Measurements from ENCODE around the gene CCZ1. TPM values are rescaled to one million over a fixed set of nuclear protein-coding genes. Genes with fewer than 3 reads are reported as not detected.
"Not testable (repeated sequence)": the region's sequence is repeated elsewhere in the genome, so short reads cannot be mapped to it uniquely, and the experiment has no call there.

CCZ1 gene
- total RNA-seq, 1 experiment from 2014 or later: 56.2 TPM

- ATAC-seq: peak; percentile 49; the same call in 1 of the 2 replicates
Measured at GRCh38 chr7:5888021-5888420, 10.5 kb upstream of the CCZ1 start.

GRCh38 chr7:5890244-5890643 is 8.3 kb upstream of the CCZ1 start:
- H3K9me3 ChIP-seq (ENCODE audit: low read length); H3K4me1 ChIP-seq (ENCODE audit: insufficient read depth, low read length); intact Hi-C loops (cut with micrococcal nuclease); H4K20me1 ChIP-seq (ENCODE audit: low read length); H3K4me3 ChIP-seq (ENCODE audit: low read length); CTCF ChIA-PET; H3K79me2 ChIP-seq (ENCODE audit: low read length); ATAC-seq; POLR2A ChIA-PET (ENCODE audit: unreplicated experiment); H3K27ac ChIP-seq (ENCODE audit: low read length); H3K4me2 ChIP-seq (ENCODE audit: low read length); BruUV-seq (replicated peaks); H3K9ac ChIP-seq (ENCODE audit: low read length); H2AFZ ChIP-seq (ENCODE audit: low read length); H3K27me3 ChIP-seq (ENCODE audit: low read length); H3F3A ChIP-seq (ENCODE audit: low read length, unreplicated experiment); H3K9me2 ChIP-seq (replicated peaks; ENCODE audit: low read length); H3K36me3 ChIP-seq (ENCODE audit: low read depth, low read length); DNase-seq: not testable (repeated sequence)

More at GRCh38 chr7:5888021-5888420, 10.5 kb upstream of the CCZ1 start:
- H3K27ac ChIP-seq (ENCODE audit: low read length); H3K9me2 ChIP-seq (replicated peaks; ENCODE audit: low read length); H3K4me3 ChIP-seq (ENCODE audit: low read length); H3K79me2 ChIP-seq (ENCODE audit: low read length); H3K4me2 ChIP-seq (ENCODE audit: low read length); H3K4me1 ChIP-seq (ENCODE audit: insufficient read depth, low read length); H3K36me3 ChIP-seq (ENCODE audit: low read depth, low read length); intact Hi-C loops (cut with micrococcal nuclease); DNase-seq; H3F3A ChIP-seq (ENCODE audit: low read length, unreplicated experiment); H3K27me3 ChIP-seq (ENCODE audit: low read length); BruUV-seq (replicated peaks); H3K9me3 ChIP-seq (ENCODE audit: low read length); POLR2A ChIA-PET (ENCODE audit: unreplicated experiment); H4K20me1 ChIP-seq (ENCODE audit: low read length); H3K9ac ChIP-seq (ENCODE audit: low read length); H2AFZ ChIP-seq (ENCODE audit: low read length); CTCF ChIA-PET: not testable (repeated sequence)

DNA sequence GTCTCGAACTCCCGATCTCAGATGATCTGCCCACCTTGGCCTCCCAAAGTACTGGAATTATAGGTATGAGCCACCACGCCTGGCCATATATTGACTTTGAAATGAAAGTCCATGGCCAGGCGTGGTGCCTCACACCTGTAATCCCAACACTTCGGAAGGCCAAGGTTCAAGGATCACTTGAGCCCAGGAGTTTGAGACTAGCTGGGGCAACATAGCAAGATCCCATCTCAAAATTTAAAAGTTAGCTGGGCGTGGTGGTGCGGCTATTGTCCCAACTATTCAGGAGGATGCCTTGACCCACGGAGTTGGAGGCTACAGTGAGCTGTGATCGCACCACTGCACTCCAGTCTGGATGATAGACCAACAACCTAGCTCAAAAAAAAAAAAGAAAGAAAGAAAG is 6.0 kb upstream of the CCZ1 start:
- CTCF ChIA-PET: interaction anchor here (0.6 kb wide), 1 partner anchor 457 kb away, joined by 4 read pairs; no protein-coding TSS in a partner anchor
- Histone ChIP-seq H3K79me2 (ENCODE audit: low read length) (no peaks in the 10 kb centered on the region), H3K27me3 (ENCODE audit: low read length) (no peaks in the 10 kb centered on the region), H3K36me3 (ENCODE audit: low read depth, low read length) (no peaks in the 10 kb centered on the region), H3K9me2 (replicated peaks; ENCODE audit: low read length) (no peaks in the 10 kb centered on the region), H3K9ac (ENCODE audit: low read length) (no peak overlapping the region), H4K20me1 (ENCODE audit: low read length) (no peaks in the 10 kb centered on the region), H3K4me1 (ENCODE audit: insufficient read depth, low read length) (no peaks in the 10 kb centered on the region), H3F3A (ENCODE audit: low read length, unreplicated experiment) (no peaks in the 10 kb centered on the region), H3K4me3 (ENCODE audit: low read length) (no peak overlapping the region), H2AFZ (ENCODE audit: low read length) (no peak overlapping the region), H3K4me2 (ENCODE audit: low read length) (no peak overlapping the region), H3K27ac (ENCODE audit: low read length) (no peak overlapping the region), H3K9me3 (ENCODE audit: low read length) (no peaks in the 10 kb centered on the region)
- TF ChIP-seq EZH2 (IDR thresholded peaks at IDR 0.05; ENCODE audit: low read length, unreplicated experiment) (no peak), EZH2phosphoT487 (IDR thresholded peaks at IDR 0.05; ENCODE audit: borderline replicate concordance, low read length) (no peak)
- TF ChIP-seq, protein P1, sequence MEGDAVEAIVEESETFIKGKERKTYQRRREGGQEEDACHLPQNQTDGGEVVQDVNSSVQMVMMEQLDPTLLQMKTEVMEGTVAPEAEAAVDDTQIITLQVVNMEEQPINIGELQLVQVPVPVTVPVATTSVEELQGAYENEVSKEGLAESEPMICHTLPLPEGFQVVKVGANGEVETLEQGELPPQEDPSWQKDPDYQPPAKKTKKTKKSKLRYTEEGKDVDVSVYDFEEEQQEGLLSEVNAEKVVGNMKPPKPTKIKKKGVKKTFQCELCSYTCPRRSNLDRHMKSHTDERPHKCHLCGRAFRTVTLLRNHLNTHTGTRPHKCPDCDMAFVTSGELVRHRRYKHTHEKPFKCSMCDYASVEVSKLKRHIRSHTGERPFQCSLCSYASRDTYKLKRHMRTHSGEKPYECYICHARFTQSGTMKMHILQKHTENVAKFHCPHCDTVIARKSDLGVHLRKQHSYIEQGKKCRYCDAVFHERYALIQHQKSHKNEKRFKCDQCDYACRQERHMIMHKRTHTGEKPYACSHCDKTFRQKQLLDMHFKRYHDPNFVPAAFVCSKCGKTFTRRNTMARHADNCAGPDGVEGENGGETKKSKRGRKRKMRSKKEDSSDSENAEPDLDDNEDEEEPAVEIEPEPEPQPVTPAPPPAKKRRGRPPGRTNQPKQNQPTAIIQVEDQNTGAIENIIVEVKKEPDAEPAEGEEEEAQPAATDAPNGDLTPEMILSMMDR (conservative IDR thresholded peaks at IDR 0.05; ENCODE audit: low read depth, low read length): no peak
- POLR2A ChIA-PET (ENCODE audit: unreplicated experiment): no interaction called here
- intact Hi-C loops (cut with micrococcal nuclease): no loop called here
- DNase-seq (no peak), ATAC-seq (no peak)
- no TSS peak for BruUV-seq (replicated peaks)

GRCh38 chr7:5897369-5897919 is 1.1 kb upstream of the CCZ1 start:
- H3K9me2 ChIP-seq (replicated peaks; ENCODE audit: low read length); H3K36me3 ChIP-seq (ENCODE audit: low read depth, low read length); BruUV-seq (replicated peaks); CTCF ChIA-PET; ATAC-seq; H3K27me3 ChIP-seq (ENCODE audit: low read length); intact Hi-C loops (cut with micrococcal nuclease); DNase-seq; H3K4me1 ChIP-seq (ENCODE audit: insufficient read depth, low read length); H3K4me2 ChIP-seq (ENCODE audit: low read length); H3K9ac ChIP-seq (ENCODE audit: low read length); H2AFZ ChIP-seq (ENCODE audit: low read length); POLR2A ChIA-PET (ENCODE audit: unreplicated experiment); H4K20me1 ChIP-seq (ENCODE audit: low read length); H3K4me3 ChIP-seq (ENCODE audit: low read length); H3K9me3 ChIP-seq (ENCODE audit: low read length); H3F3A ChIP-seq (ENCODE audit: low read length, unreplicated experiment); H3K79me2 ChIP-seq (ENCODE audit: low read length); H3K27ac ChIP-seq (ENCODE audit: low read length): not testable (repeated sequence)

GRCh38 chr7:5903002-5903401 is 4.5 kb downstream of the CCZ1 start:
- H3K9me3 ChIP-seq (ENCODE audit: low read length); H3K27me3 ChIP-seq (ENCODE audit: low read length); H3K9ac ChIP-seq (ENCODE audit: low read length); H3K79me2 ChIP-seq (ENCODE audit: low read length); H3K9me2 ChIP-seq (replicated peaks; ENCODE audit: low read length); DNase-seq; BruUV-seq (replicated peaks); ATAC-seq; CTCF ChIA-PET; H3F3A ChIP-seq (ENCODE audit: low read length, unreplicated experiment); H3K4me3 ChIP-seq (ENCODE audit: low read length); H4K20me1 ChIP-seq (ENCODE audit: low read length); H2AFZ ChIP-seq (ENCODE audit: low read length); POLR2A ChIA-PET (ENCODE audit: unreplicated experiment); H3K36me3 ChIP-seq (ENCODE audit: low read depth, low read length); H3K27ac ChIP-seq (ENCODE audit: low read length); H3K4me1 ChIP-seq (ENCODE audit: insufficient read depth, low read length); H3K4me2 ChIP-seq (ENCODE audit: low read length); intact Hi-C loops (cut with micrococcal nuclease): not testable (repeated sequence)

DNA sequence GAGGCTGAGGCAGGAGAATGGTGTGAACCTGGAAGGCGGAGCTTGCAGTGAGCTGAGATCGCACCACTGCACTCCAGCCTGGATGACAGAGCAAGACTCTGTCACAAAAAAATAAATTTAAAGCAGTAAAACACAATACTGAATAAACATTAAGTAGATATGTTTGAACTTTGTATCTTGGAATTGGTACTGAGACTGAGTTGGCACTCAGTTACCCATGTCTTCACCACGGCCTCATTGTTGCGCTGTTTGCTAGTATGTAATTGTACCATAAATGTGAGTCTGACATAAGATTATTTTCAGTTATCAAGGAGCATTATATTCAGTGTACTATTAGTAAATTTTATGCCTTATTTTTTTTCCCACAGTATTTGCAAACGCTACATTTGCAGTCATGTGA is 6.2 kb downstream of the CCZ1 start:
- H3K4me1 ChIP-seq (ENCODE audit: insufficient read depth, low read length); CTCF ChIA-PET; H3K9ac ChIP-seq (ENCODE audit: low read length); intact Hi-C loops (cut with micrococcal nuclease); H4K20me1 ChIP-seq (ENCODE audit: low read length); H3K27ac ChIP-seq (ENCODE audit: low read length); H3K27me3 ChIP-seq (ENCODE audit: low read length); H3K79me2 ChIP-seq (ENCODE audit: low read length); H3K9me2 ChIP-seq (replicated peaks; ENCODE audit: low read length); H3K4me2 ChIP-seq (ENCODE audit: low read length); H2AFZ ChIP-seq (ENCODE audit: low read length); H3K9me3 ChIP-seq (ENCODE audit: low read length); POLR2A ChIA-PET (ENCODE audit: unreplicated experiment); BruUV-seq (replicated peaks); ATAC-seq; H3F3A ChIP-seq (ENCODE audit: low read length, unreplicated experiment); H3K4me3 ChIP-seq (ENCODE audit: low read length); DNase-seq; H3K36me3 ChIP-seq (ENCODE audit: low read depth, low read length): not testable (repeated sequence)

All from PC-3 (cell line).